ENCODE measurements around the gene INVS. TPM values are rescaled to one million over a fixed set of nuclear protein-coding genes. Genes with fewer than 3 reads are reported as not detected.
"Not testable (repeated sequence)": the region's sequence is repeated elsewhere in the genome, so short reads cannot be mapped to it uniquely, and the experiment has no call there.

The INVS gene
- total RNA-seq, 1 experiment from 2014 or later: 30.1 TPM

- Histone ChIP-seq H3K27ac (no peak overlapping the region), H3K27me3 (no peaks in the 10 kb centered on the region), H3K4me3 (no peak overlapping the region), H3K4me1 (no peaks in the 10 kb centered on the region), H3K36me3 (peaks cover 93% of the 10 kb centered on the region), H3K9me3 (replicated peaks) (no peaks in the 10 kb centered on the region)
- DNase-seq: no peak
Observed at GRCh38 chr9:100306283-100306682, 207.2 kb downstream of the INVS start.

GRCh38 chr9:100307080-100307479 is 208.0 kb downstream of the INVS start:
- no peak for DNase-seq
- Histone ChIP-seq H3K9me3 (replicated peaks) (no peaks in the 10 kb centered on the region), H3K4me1 (no peaks in the 10 kb centered on the region), H3K4me3 (no peak overlapping the region), H3K27ac (no peak overlapping the region), H3K27me3 (no peaks in the 10 kb centered on the region), H3K36me3 (peaks cover 90% of the 10 kb centered on the region)

- no peak overlapping the region for H3K4me3 ChIP-seq
- no peak overlapping the region for H3K27ac ChIP-seq
- no peaks in the 10 kb centered on the region for H3K4me1 ChIP-seq
- no peaks in the 10 kb centered on the region for H3K27me3 ChIP-seq
- no peaks in the 10 kb centered on the region for H3K9me3 ChIP-seq (replicated peaks)
- no peak for DNase-seq
- peaks cover 83% of the 10 kb centered on the region for H3K36me3 ChIP-seq
Observed at GRCh38 chr9:100308965-100309564, 210.0 kb downstream of the INVS start.

- DNase-seq: no peak
- H3K27ac ChIP-seq: no peak overlapping the region
- no peaks in the 10 kb centered on the region for H3K27me3 ChIP-seq
- no peaks in the 10 kb centered on the region for H3K9me3 ChIP-seq (replicated peaks)
- H3K36me3 ChIP-seq: peaks cover 85% of the 10 kb centered on the region
- no peak overlapping the region for H3K4me3 ChIP-seq
- H3K4me1 ChIP-seq: no peaks in the 10 kb centered on the region
Observed at GRCh38 chr9:100309992-100310391, 210.9 kb downstream of the INVS start.

- Histone ChIP-seq H3K36me3 (peaks cover 84% of the 10 kb centered on the region), H3K4me3 (no peak overlapping the region), H3K9me3 (replicated peaks) (no peaks in the 10 kb centered on the region), H3K27me3 (no peaks in the 10 kb centered on the region), H3K27ac (no peak overlapping the region), H3K4me1 (no peaks in the 10 kb centered on the region)
- no peak for DNase-seq
Observed at GRCh38 chr9:100315561-100315960, 216.5 kb downstream of the INVS start.

GRCh38 chr9:100317706-100318105 is 218.7 kb downstream of the INVS start:
- Histone ChIP-seq H3K9me3 (replicated peaks) (no peaks in the 10 kb centered on the region), H3K4me3 (no peak overlapping the region), H3K36me3 (peaks cover 87% of the 10 kb centered on the region), H3K27me3 (no peaks in the 10 kb centered on the region), H3K4me1 (no peaks in the 10 kb centered on the region), H3K27ac (no peak overlapping the region)
- no peak for DNase-seq

GRCh38 chr9:100322954-100323536 is 224.0 kb downstream of the INVS start:
- Histone ChIP-seq H3K27ac (no peak overlapping the region), H3K36me3 (peaks cover 85% of the 10 kb centered on the region), H3K27me3 (no peaks in the 10 kb centered on the region), H3K4me3 (no peak overlapping the region), H3K9me3 (replicated peaks) (no peaks in the 10 kb centered on the region), H3K4me1 (no peaks in the 10 kb centered on the region)
- DNase-seq: peak; percentile 40 to 67

- peak in 1 of 2 experiments; percentile 49 for DNase-seq
- Histone ChIP-seq H3K9me3 (replicated peaks) (no peaks in the 10 kb centered on the region), H3K27me3 (no peaks in the 10 kb centered on the region), H3K4me1 (no peaks in the 10 kb centered on the region), H3K36me3 (peaks cover 83% of the 10 kb centered on the region), H3K4me3 (no peak overlapping the region), H3K27ac (no peak overlapping the region)
Observed at GRCh38 chr9:100324594-100325200, 225.7 kb downstream of the INVS start.

- H3K4me1 ChIP-seq; H3K4me3 ChIP-seq; H3K9me3 ChIP-seq (replicated peaks); H3K27ac ChIP-seq; H3K27me3 ChIP-seq; DNase-seq: not testable (repeated sequence)
- H3K36me3 ChIP-seq: peaks cover 56% of the 10 kb centered on the region
Observed at GRCh38 chr9:100338736-100339135, 239.7 kb downstream of the INVS start.

- no peak overlapping the region for H3K4me3 ChIP-seq
- DNase-seq: no peak
- no peaks in the 10 kb centered on the region for H3K9me3 ChIP-seq (replicated peaks)
- H3K27me3 ChIP-seq: no peaks in the 10 kb centered on the region
- H3K27ac ChIP-seq: no peak overlapping the region
- no peaks in the 10 kb centered on the region for H3K4me1 ChIP-seq
- peaks cover 67% of the 10 kb centered on the region for H3K36me3 ChIP-seq
Observed at GRCh38 chr9:100340224-100340623, 241.2 kb downstream of the INVS start.

- no peak overlapping the region for H3K4me3 ChIP-seq
- no peak overlapping the region for H3K27ac ChIP-seq
- H3K36me3 ChIP-seq: peaks cover 71% of the 10 kb centered on the region
- H3K9me3 ChIP-seq (replicated peaks): no peaks in the 10 kb centered on the region
- no peak for DNase-seq
- H3K4me1 ChIP-seq: no peaks in the 10 kb centered on the region
- H3K27me3 ChIP-seq: no peaks in the 10 kb centered on the region
Observed at GRCh38 chr9:100341889-100342288, 242.8 kb downstream of the INVS start.

- Histone ChIP-seq H3K27ac (no peak overlapping the region), H3K4me3 (no peak overlapping the region), H3K36me3 (peaks cover 45% of the 10 kb centered on the region), H3K4me1 (0 out of 2 replicates have a peak, but pooled peaks cover 2% of the 10 kb centered on the region), H3K9me3 (replicated peaks) (no peaks in the 10 kb centered on the region), H3K27me3 (no peaks in the 10 kb centered on the region)
- no peak for DNase-seq
Observed at GRCh38 chr9:100346836-100347235, 247.8 kb downstream of the INVS start.

- no peak overlapping the region for H3K4me3 ChIP-seq
- no peaks in the 10 kb centered on the region for H3K27me3 ChIP-seq
- H3K9me3 ChIP-seq (replicated peaks): 0 out of 2 replicates have a peak, but pooled peaks cover 3% of the 10 kb centered on the region
- H3K36me3 ChIP-seq: peaks cover 22% of the 10 kb centered on the region
- DNase-seq: no peak
- H3K27ac ChIP-seq: no peak overlapping the region
- 0 out of 2 replicates have a peak, but pooled peaks cover 2% of the 10 kb centered on the region for H3K4me1 ChIP-seq
Observed at GRCh38 chr9:100350188-100350587, 251.1 kb downstream of the INVS start.
